ENCODE data around the gene CRK. TPM values are rescaled to one million over a fixed set of nuclear protein-coding genes. Genes with fewer than 3 reads are reported as not detected.

Gene CRK
- total RNA-seq, 3 donors from 2014 or later (not counting 1 experiment from before 2014, with no cell fraction given), result 15.9 to 19.6 (median 16.7) TPM

GRCh38 chr17:1442187-1442586 is 13.8 kb downstream of the CRK start:
- WGBS (ENCODE audit: insufficient coverage), result 100% methylated on average over 3 of the region's 4 CpGs
- H3K4me1 ChIP-seq (ENCODE audit: control insufficient read depth, insufficient read depth, low read length), result peaks cover 4% of the 10 kb centered on the region
- no peaks in the 10 kb centered on the region for H3K27me3 ChIP-seq (ENCODE audit: control insufficient read depth, insufficient read depth, low read length)
- Mint-ChIP-seq H3K27me3 (ENCODE audit: low read depth in 2 of 2) (no peaks in the 10 kb centered on the region), H3K27ac (no peak overlapping the region), H3K9me3 (no peaks in the 10 kb centered on the region), H3K4me1 (peaks cover 18 to 26% of the 10 kb centered on the region in 2 donors), H3K36me3 (no peaks in the 10 kb centered on the region), H3K4me3 (no peak overlapping the region)
- ATAC-seq, result no peak
- H3K36me3 ChIP-seq (ENCODE audit: control insufficient read depth, insufficient read depth, low read length), result peaks cover 3% of the 10 kb centered on the region
- no peak for TF ChIP-seq CTCF (IDR thresholded peaks at IDR 0.05)
- intact Hi-C loops (cut with micrococcal nuclease), result no loop called here
- H3K4me3 ChIP-seq (ENCODE audit: low read length), result no peak overlapping the region
- DNase-seq, result no peak
- no peaks in the 10 kb centered on the region for H3K9me3 ChIP-seq (ENCODE audit: control insufficient read depth, insufficient read depth, low read length)
- no peak overlapping the region for H3K27ac ChIP-seq (ENCODE audit: low read length)

GRCh38 chr17:1440921-1441320 is 15.1 kb downstream of the CRK start:
- Mint-ChIP-seq H3K27ac (no peak overlapping the region), H3K4me3 (no peak overlapping the region), H3K27me3 (ENCODE audit: low read depth in 2 of 2) (no peaks in the 10 kb centered on the region), H3K36me3 (peaks cover 7% of the 10 kb centered on the region), H3K4me1 (peaks cover 16 to 28% of the 10 kb centered on the region in 2 donors), H3K9me3 (no peaks in the 10 kb centered on the region)
- intact Hi-C loops (cut with micrococcal nuclease), result no loop called here
- no peak overlapping the region for H3K4me3 ChIP-seq (ENCODE audit: low read length)
- H3K27ac ChIP-seq (ENCODE audit: low read length), result no peak overlapping the region
- TF ChIP-seq CTCF (IDR thresholded peaks at IDR 0.05), result no peak
- DNase-seq, result no peak
- no peaks in the 10 kb centered on the region for H3K4me1 ChIP-seq (ENCODE audit: control insufficient read depth, insufficient read depth, low read length)
- no peak for ATAC-seq
- H3K36me3 ChIP-seq (ENCODE audit: control insufficient read depth, insufficient read depth, low read length), result peaks cover 15% of the 10 kb centered on the region
- no peaks in the 10 kb centered on the region for H3K9me3 ChIP-seq (ENCODE audit: control insufficient read depth, insufficient read depth, low read length)
- H3K27me3 ChIP-seq (ENCODE audit: control insufficient read depth, insufficient read depth, low read length), result no peaks in the 10 kb centered on the region
- 98% methylated on average over 8 of the region's 8 CpGs for whole genome bisulfite sequencing (ENCODE audit: insufficient coverage)

- Mint-ChIP-seq H3K27me3 (ENCODE audit: low read depth in 2 of 2) (no peaks in the 10 kb centered on the region), H3K4me3 (no peak overlapping the region), H3K4me1 (peaks cover 17 to 19% of the 10 kb centered on the region in 2 donors), H3K9me3 (no peaks in the 10 kb centered on the region), H3K27ac (peak overlapping the region in 1 of 2 donors; percentile 16), H3K36me3 (peaks cover 7% of the 10 kb centered on the region)
- DNase-seq (no peak), ATAC-seq (no peak)
- no peak overlapping the region for H3K27ac ChIP-seq (ENCODE audit: low read length)
- 92% methylated on average over 10 of the region's 11 CpGs for WGBS (ENCODE audit: insufficient coverage)
- no peak overlapping the region for H3K4me3 ChIP-seq (ENCODE audit: low read length)
- no peaks in the 10 kb centered on the region for H3K27me3 ChIP-seq (ENCODE audit: control insufficient read depth, insufficient read depth, low read length)
- H3K9me3 ChIP-seq (ENCODE audit: control insufficient read depth, insufficient read depth, low read length), result no peaks in the 10 kb centered on the region
- no peak for TF ChIP-seq CTCF (IDR thresholded peaks at IDR 0.05)
- H3K4me1 ChIP-seq (ENCODE audit: control insufficient read depth, insufficient read depth, low read length), result no peaks in the 10 kb centered on the region
- intact Hi-C loops (cut with micrococcal nuclease), result no loop called here
- H3K36me3 ChIP-seq (ENCODE audit: control insufficient read depth, insufficient read depth, low read length), result peaks cover 24% of the 10 kb centered on the region
Observed at GRCh38 chr17:1438593-1439083, 17.4 kb downstream of the CRK start.

GRCh38 chr17:1435326-1435725 is 20.7 kb downstream of the CRK start:
- H3K4me1 ChIP-seq (ENCODE audit: control insufficient read depth, insufficient read depth, low read length), result no peaks in the 10 kb centered on the region
- H3K27ac ChIP-seq (ENCODE audit: low read length), result no peak overlapping the region
- Mint-ChIP-seq H3K4me3 (no peak overlapping the region), H3K36me3 (peaks cover 7% of the 10 kb centered on the region), H3K9me3 (no peaks in the 10 kb centered on the region), H3K4me1 (peaks cover 21 to 36% of the 10 kb centered on the region in 2 donors), H3K27me3 (ENCODE audit: low read depth in 2 of 2) (no peaks in the 10 kb centered on the region), H3K27ac (peak overlapping the region in 1 of 2 donors; percentile 13)
- H3K36me3 ChIP-seq (ENCODE audit: control insufficient read depth, insufficient read depth, low read length), result peaks cover 32% of the 10 kb centered on the region
- H3K27me3 ChIP-seq (ENCODE audit: control insufficient read depth, insufficient read depth, low read length), result no peaks in the 10 kb centered on the region
- H3K9me3 ChIP-seq (ENCODE audit: control insufficient read depth, insufficient read depth, low read length), result no peaks in the 10 kb centered on the region
- DNase-seq, result no peak
- 90% methylated on average over 3 of the region's 3 CpGs for WGBS (ENCODE audit: insufficient coverage)
- intact Hi-C loops (cut with micrococcal nuclease), result no loop called here
- no peak overlapping the region for H3K4me3 ChIP-seq (ENCODE audit: low read length)
- ATAC-seq, result no peak
- TF ChIP-seq CTCF (IDR thresholded peaks at IDR 0.05), result no peak
